CD4-positive, alpha-beta T cell treated with Interleukin-17A for 4 hours (primary cell): ENCODE results near the gene PPP1R9B.
A peak's percentile ranks its signal among the peaks of the same experiment; 100 is the strongest.

ENCODE experiments used
- DNase-seq: peaks from one replicate; pipeline ENCODE4 v3.0.0-alpha.2; 2020; ENCODE audit warnings: mixed read lengths

The PPP1R9B gene

DNA sequence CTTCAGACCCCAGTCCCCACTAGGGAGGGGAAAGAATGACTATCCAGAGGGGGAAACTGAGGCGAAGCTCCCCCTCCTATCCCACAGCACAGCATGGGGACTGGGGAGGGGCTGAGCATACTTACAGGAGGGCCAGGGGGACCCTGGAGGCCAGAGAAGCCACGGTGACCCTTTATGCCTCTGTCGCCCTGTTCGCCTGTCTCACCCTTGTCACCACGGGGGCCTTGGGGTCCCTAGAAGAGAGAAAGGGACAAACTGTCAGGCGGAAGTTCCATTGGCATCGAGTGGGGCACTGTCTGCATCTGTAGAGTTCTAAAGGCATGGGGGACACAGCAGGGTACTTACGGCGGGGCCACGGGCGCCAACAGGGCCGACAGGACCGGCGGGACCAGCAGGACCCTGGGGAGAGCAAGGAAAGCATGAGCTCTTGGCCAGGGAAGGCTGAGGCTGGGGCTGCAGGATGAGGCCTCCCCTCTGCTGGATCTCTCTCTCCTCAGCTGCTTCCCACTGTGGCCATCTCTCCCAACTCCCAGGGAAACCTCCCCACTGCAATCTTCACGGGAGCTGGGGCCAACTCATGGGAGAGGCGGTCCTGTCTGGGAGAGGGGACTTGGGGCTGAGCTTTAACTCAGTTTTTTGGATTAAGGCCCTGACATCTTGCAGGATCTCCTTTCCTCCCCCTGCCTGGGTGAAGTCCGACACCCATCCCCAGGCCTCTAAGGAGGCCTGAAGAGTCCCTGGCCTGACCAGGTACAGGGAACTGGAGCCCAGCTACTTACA, 37.5 kb upstream of the PPP1R9B start:
- no peak for DNase-seq

GRCh38 chr17:50187394-50187725, 36.9 kb upstream of the PPP1R9B start:
- DNase-seq: no peak

GRCh38 chr17:50186661-50187393, 36.4 kb upstream of the PPP1R9B start:
- no peak for DNase-seq

- DNase-seq: no peak
Observed at GRCh38 chr17:50185631-50186471, 35.4 kb upstream of the PPP1R9B start.

GRCh38 chr17:50184611-50185398, 34.3 kb upstream of the PPP1R9B start:
- DNase-seq: no peak

DNA sequence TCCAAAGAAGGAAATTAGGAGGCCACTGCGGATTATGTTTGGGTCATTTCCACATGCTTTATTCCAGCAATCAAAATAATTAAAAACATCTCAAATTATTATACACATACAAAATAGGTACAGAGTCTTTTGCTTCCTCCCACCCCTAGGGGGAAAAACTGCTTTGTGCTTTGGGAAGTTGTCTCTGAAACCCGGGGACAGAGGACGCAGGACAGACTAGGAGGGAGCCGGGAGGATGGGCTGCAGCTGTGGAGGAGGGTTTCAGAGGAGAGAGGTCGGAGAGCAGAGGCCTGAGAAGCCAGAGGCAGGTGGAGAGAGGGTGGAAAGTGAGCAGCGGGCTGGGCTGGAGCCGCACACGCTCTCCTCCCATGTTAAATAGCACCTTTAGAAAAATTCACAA, 33.6 kb upstream of the PPP1R9B start:
- DNase-seq: no peak

GRCh38 chr17:50183421-50183994, 33.0 kb upstream of the PPP1R9B start:
- DNase-seq: no peak

DNA sequence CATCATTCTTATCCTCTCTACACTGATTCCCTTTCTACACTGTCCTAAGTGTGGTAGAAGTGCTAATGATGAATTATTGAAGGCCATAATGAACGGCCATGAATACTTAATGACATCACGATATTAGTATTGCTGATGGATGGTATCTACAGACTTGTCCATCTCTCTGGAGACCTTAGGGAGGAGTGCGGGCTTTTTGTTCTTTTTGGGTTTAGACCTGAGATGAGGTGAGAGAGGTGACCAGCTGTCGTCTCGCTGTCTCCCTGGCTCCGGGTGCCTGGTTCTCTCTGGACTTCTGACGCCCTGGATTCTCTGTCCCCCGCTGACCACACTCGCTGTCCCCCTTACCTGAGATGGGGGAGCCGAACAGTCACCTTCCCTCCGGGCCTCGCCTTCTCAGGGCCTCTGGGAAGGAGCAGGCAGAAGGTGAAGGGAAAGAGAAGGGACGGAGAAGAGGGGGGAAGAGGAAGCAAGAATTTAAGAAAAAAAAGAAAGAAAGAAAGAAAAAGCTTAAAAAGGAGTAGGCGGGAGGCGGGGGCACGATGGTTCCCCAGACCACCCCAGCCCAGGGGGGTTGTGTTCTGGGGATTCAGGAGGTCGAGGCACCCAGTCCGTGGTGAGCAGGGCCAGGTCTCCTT, 32.4 kb upstream of the PPP1R9B start:
- no peak for DNase-seq

DNA sequence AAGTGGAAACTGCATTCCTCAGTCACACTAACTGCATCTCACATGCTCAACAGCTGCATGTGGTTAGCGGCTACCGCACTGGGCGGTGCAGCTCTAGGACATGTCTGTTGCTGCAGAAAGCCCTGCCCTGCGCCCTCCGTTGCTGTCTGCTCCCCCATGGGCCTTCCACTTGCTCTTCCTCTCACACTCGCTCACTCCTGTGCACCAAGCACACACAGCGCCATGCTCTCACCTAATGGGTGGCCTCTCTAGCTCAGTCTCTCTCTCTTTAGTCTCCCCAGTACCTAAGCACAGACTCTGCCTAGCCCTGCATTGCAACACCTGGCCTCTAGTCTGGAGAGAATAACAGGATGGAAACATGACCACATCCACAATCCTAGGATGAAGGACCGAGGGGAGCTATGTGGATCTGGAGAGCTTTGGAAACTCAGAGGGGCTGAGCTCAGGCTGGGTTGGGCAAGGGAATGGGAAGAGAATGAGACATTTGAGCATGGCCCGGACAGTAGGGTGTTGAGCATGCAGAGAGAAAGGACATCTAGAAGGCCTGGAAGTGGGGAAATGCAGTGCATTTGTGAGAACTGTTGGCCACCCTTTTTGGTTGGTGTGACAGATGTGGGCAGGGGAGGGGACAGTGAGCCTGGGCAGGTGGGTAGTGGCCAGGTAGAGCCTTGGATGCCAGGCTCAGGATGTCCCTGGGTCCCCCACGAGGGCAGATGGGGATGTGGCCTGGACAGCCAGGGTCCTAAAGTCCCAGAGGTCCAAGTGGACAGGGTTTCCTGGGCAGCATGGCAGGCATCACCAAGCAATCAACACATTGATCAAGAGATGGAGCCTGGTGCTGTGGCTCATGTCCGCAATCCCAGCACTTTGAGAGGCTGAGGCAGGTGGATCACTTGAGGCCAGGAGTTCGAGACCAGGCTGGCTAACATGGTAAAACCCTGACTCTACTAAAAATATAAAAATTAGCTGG, 31.4 kb upstream of the PPP1R9B start:
- DNase-seq: no peak

- no peak for DNase-seq
Observed at GRCh38 chr17:50181144-50181543, 30.7 kb upstream of the PPP1R9B start.

GRCh38 chr17:50180620-50181019, 30.1 kb upstream of the PPP1R9B start:
- no peak for DNase-seq

GRCh38 chr17:50180111-50180510, 29.6 kb upstream of the PPP1R9B start:
- DNase-seq: no peak

GRCh38 chr17:50177983-50178834, 27.7 kb upstream of the PPP1R9B start:
- DNase-seq: peak; percentile 67

DNA sequence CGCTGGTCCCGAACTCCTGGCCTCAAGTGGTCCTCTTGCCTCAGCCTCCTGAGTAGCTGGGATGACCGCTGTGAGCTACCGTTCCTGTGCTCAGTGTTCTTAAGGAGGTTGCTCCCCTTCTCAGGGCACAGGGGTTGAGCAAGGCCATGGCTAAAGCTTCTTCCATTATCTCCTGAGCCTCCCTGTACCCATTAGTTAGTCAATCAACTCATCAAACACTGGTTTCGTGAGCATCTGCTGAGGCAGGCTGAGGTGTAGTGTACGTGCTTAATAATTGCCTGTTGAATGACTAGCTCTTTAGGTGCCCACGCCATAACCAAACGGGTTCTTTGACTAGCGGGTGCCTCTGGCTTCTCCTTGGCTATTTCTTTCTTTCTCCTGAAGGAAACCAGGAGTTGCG, 27.0 kb upstream of the PPP1R9B start:
- DNase-seq: no peak

- DNase-seq: no peak
Observed at GRCh38 chr17:50176559-50177357, 26.3 kb upstream of the PPP1R9B start.

GRCh38 chr17:50175035-50175807, 24.7 kb upstream of the PPP1R9B start:
- DNase-seq: no peak

- DNase-seq: no peak
Observed at GRCh38 chr17:50174444-50174843, 24.0 kb upstream of the PPP1R9B start.
